Neural cell (in vitro differentiated cells): ENCODE measurements around the gene ITPR2.

Experiments used
- CTCF ChIP-seq: fragments of 450-650 bp; IDR thresholded peaks from 2 replicates; pipeline ENCODE4 v1.5.1; 2014; ENCODE audit warnings: antibody characterized with exemption, mild to moderate bottlenecking, moderate library complexity; ENCODE audit not compliant: poor library complexity, severe bottlenecking
- POLR2AphosphoS5 ChIP-seq: IDR thresholded peaks from 2 replicates; pipeline ENCODE4 v1.6.1; 2012
- SMC3 ChIP-seq: fragments of 450-650 bp; conservative IDR thresholded peaks from 2 replicates; pipeline ENCODE4 v1.6.1; 2014; ENCODE audit warnings: antibody characterized with exemption, mild to moderate bottlenecking, moderate library complexity; ENCODE audit not compliant: poor library complexity
- TAF1 ChIP-seq: IDR thresholded peaks from 2 replicates; pipeline ENCODE4 v1.6.1; 2012; ENCODE audit warnings: low read depth

GRCh38 chr12:26389343-26389742, 443.7 kb downstream of the ITPR2 start:
- no peak for TF ChIP-seq SMC3
- TF ChIP-seq CTCF: no peak
- no peak for TF ChIP-seq TAF1
- TF ChIP-seq POLR2AphosphoS5: no peak
